HCT116 (cell line): ENCODE results near the gene TMEM132C. TPM values are rescaled to one million over a fixed set of nuclear protein-coding genes. Genes with fewer than 3 reads are reported as not detected.

ENCODE experiments used
- ATAC-seq: fragments of 200-7000 bp; cut with Tn5 transposase; 2 replicates; pipeline ENCODE4 v1.9.1; 2020; ENCODE audit warnings: mild to moderate bottlenecking, moderate library complexity
- BruUV-seq: library from RNA; stranded (reverse); fragments of 400-500 nt; replicated peaks from 2 replicates; lab custom pipeline; 2021; lab: Mats Ljungman, UMichigan
- CTCF ChIA-PET: fragments of 300-600 bp; sonication (Branson Sonifier 250); formaldehyde crosslinking; loops from one replicate; lab custom pipeline; 2021; ENCODE audit warnings: antibody characterized with exemption; lab: Charles Lee
- POLR2A ChIA-PET: fragments of 300-600, 350-600 bp; sonication (Branson Sonifier 250); formaldehyde crosslinking; loops from one replicate; lab custom pipeline; 2021; ENCODE audit warnings: antibody characterized with exemption; lab: Charles Lee
- RAD21 ChIA-PET, 2 experiments: fragments of 300-600 bp; sonication (Branson Sonifier 250); formaldehyde crosslinking; loops; one replicate each; lab custom pipeline; 2023; ENCODE audit warnings: low total read pairs in 2 of 2; ENCODE audit not compliant: uncharacterized antibody in 2 of 2, unreplicated experiment in 2 of 2, low non-redundant PET in 1 of 2; lab: Charles Lee
- DNase-seq: peaks from one replicate; pipeline ENCODE4 v3.0.0-alpha.2; 2010; ENCODE audit warnings: low read depth, low spot score
- H2AFZ ChIP-seq: fragments of 200-600 bp; shearing (Covaris generic), sonication (generic); 2 replicates; pipeline ENCODE4 v1.6.1; 2017; ENCODE audit warnings: low read depth, mixed run types, mixed read lengths, antibody characterized with exemption, low read length; ENCODE audit not compliant: poor library complexity, severe bottlenecking
- H3K27ac ChIP-seq: 2 replicates; pipeline ENCODE4 v1.5.1; 2012; ENCODE audit warnings: low read depth, low read length
- H3K27me3 ChIP-seq: fragments of 200-600 bp; sonication (generic); 2 replicates; pipeline ENCODE4 v1.6.1; 2016; ENCODE audit warnings: mixed run types, low read length, mixed read lengths; ENCODE audit not compliant: insufficient read depth
- H3K36me3 ChIP-seq, 2 experiments: fragments of 200-500 bp in 1 of 2; fragments of 200-600 bp in 1 of 2; sonication (Bioruptor generic) in 1 of 2; sonication (generic) in 1 of 2; 2 replicates each; pipeline versions ENCODE4 v1.5.1 to v1.6.1; 2014 to 2016; ENCODE audit warnings: low read length in 2 of 2, inconsistent platforms in 1 of 2, mixed read lengths in 1 of 2, mixed run types in 1 of 2; ENCODE audit not compliant: insufficient read depth in 2 of 2, control insufficient read depth in 1 of 2
- H3K4me1 ChIP-seq, 2 experiments: fragments of 200-600 bp in 1 of 2; sonication (generic) in 1 of 2; 2 replicates each; pipeline versions ENCODE4 v1.5.1 to v1.6.1; 2012 to 2017; ENCODE audit warnings: low read length in 2 of 2, inconsistent platforms in 1 of 2, mild to moderate bottlenecking in 1 of 2, mixed read lengths in 1 of 2, mixed run types in 1 of 2, moderate library complexity in 1 of 2; ENCODE audit not compliant: insufficient read depth in 2 of 2, control insufficient read depth in 1 of 2
- H3K4me2 ChIP-seq: fragments of 200-600 bp; sonication (generic); 2 replicates; pipeline ENCODE4 v1.6.1; 2017; ENCODE audit warnings: mixed run types, low read length, mixed read lengths
- H3K4me3 ChIP-seq, 2 experiments: fragments of 200-600 bp in 1 of 2; sonication (generic) in 1 of 2; replicated peaks in 1 of 2; 2 replicates each; pipeline ENCODE4 v1.5.1; 2011 to 2016; ENCODE audit warnings: low read length in 2 of 2, control low read depth in 1 of 2, low read depth in 1 of 2, mild to moderate bottlenecking in 1 of 2, mixed read lengths in 1 of 2, mixed run types in 1 of 2
- H3K79me2 ChIP-seq: fragments of 200-600 bp; sonication (generic); 2 replicates; pipeline ENCODE4 v1.6.1; 2017; ENCODE audit warnings: mild to moderate bottlenecking, mixed run types, low read length, moderate library complexity, mixed read lengths; ENCODE audit not compliant: insufficient read depth
- H3K9ac ChIP-seq: fragments of 200-600 bp; sonication (generic); 2 replicates; pipeline ENCODE4 v1.6.1; 2016; ENCODE audit warnings: low read length, mixed read lengths
- H3K9me2 ChIP-seq: fragments of 200-600 bp; sonication (generic), shearing (Covaris generic); 2 replicates; pipeline ENCODE4 v1.6.1; 2017; ENCODE audit warnings: mixed run types, mild to moderate bottlenecking, moderate library complexity; ENCODE audit not compliant: insufficient read depth
- H3K9me3 ChIP-seq, 2 experiments: fragments of 200-500 bp in 1 of 2; fragments of 200-600 bp in 1 of 2; sonication (Bioruptor generic) in 1 of 2; sonication (generic) in 1 of 2; 2 replicates each; pipeline ENCODE4 v1.6.1; 2014 to 2017; ENCODE audit warnings: low read length in 2 of 2, mixed read lengths in 2 of 2, inconsistent platforms in 1 of 2, low read depth in 1 of 2, mild to moderate bottlenecking in 1 of 2, mixed run types in 1 of 2, moderate library complexity in 1 of 2; ENCODE audit not compliant: control insufficient read depth in 1 of 2, insufficient read depth in 1 of 2
- H4K20me1 ChIP-seq: fragments of 200-600 bp; sonication (generic), shearing (Covaris generic); 2 replicates; pipeline ENCODE4 v1.6.1; 2017; ENCODE audit warnings: mixed run types, mild to moderate bottlenecking, moderate library complexity; ENCODE audit not compliant: insufficient read depth
- CTCF ChIP-seq, 3 experiments: fragments of 200-600 bp in 1 of 3; sonication (generic) in 1 of 3; IDR thresholded peaks in 2 of 3; conservative IDR thresholded peaks in 1 of 3; 2 replicates each; pipeline ENCODE4 v1.5.1; 2012 to 2017; ENCODE audit warnings: low read depth in 2 of 3, low read length in 2 of 3, antibody characterized with exemption in 1 of 3, borderline replicate concordance in 1 of 3, control low read depth in 1 of 3, mild to moderate bottlenecking in 1 of 3, mixed read lengths in 1 of 3, mixed run types in 1 of 3, moderate library complexity in 1 of 3; ENCODE audit not compliant: insufficient read depth in 1 of 3
- EGR1 ChIP-seq: IDR thresholded peaks from 2 replicates; pipeline ENCODE4 v1.6.1; 2012; ENCODE audit warnings: low read depth
- EZH2 ChIP-seq: fragments of 200-600 bp; sonication (generic); IDR thresholded peaks from 2 replicates; pipeline ENCODE4 v1.6.1; 2017; ENCODE audit warnings: antibody characterized with exemption, mixed run types
- EZH2phosphoT487 ChIP-seq: fragments of 200-600 bp; IDR thresholded peaks from 2 replicates; pipeline ENCODE4 v1.6.1; 2018; ENCODE audit warnings: antibody characterized with exemption, borderline replicate concordance
- POLR2A ChIP-seq: IDR thresholded peaks from 2 replicates; pipeline ENCODE4 v1.7.0; 2011; ENCODE audit warnings: borderline replicate concordance; ENCODE audit not compliant: insufficient read depth, insufficient read length; ENCODE audit errors: extremely low read depth
- YY1 ChIP-seq: IDR thresholded peaks from 2 replicates; pipeline ENCODE4 v1.6.1; 2011; ENCODE audit warnings: low read length, low read depth, moderate library complexity, mild to moderate bottlenecking; ENCODE audit not compliant: insufficient replicate concordance; ENCODE audit errors: extremely low read depth
- ZBTB33 ChIP-seq: IDR thresholded peaks from 2 replicates; pipeline ENCODE4 v1.6.1; 2011; ENCODE audit warnings: mild to moderate bottlenecking, low read length, moderate library complexity; ENCODE audit not compliant: insufficient replicate concordance; ENCODE audit errors: extremely low read depth
- ZFX ChIP-seq: fragments of 450-650 bp; IDR thresholded peaks from 2 replicates; pipeline ENCODE4 v1.6.1; 2017
- ZNF274 ChIP-seq: fragments of 200-500 bp; sonication (Bioruptor generic); IDR thresholded peaks from 2 replicates; pipeline ENCODE4 v1.6.1; 2014; ENCODE audit warnings: mild to moderate bottlenecking, low read depth, low read length, inconsistent platforms
- intact Hi-C: fragments of 100-400 bp; cut with micrococcal nuclease; formaldehyde crosslinking; loops from 2 replicates; pipeline ENCODE4 v1.10.0; 2022
- total RNA-seq: library from RNA; stranded (reverse); gene quantifications from one replicate; pipeline ENCODE4 v1.2.1, GENCODE V29; 2021; ENCODE audit not compliant: unreplicated experiment
- TF ChIP-seq, protein P1 (sequence below): IDR thresholded peaks from 2 replicates; pipeline ENCODE4 v1.6.1; 2012

The TMEM132C gene
- total RNA-seq, 1 experiment from 2014 or later, result not detected

GRCh38 chr12:128338386-128339125 lies 71.6 kb downstream of the TMEM132C start:
- ATAC-seq (no peak), DNase-seq (no peak)
- H3K27me3 ChIP-seq, result no peaks in the 10 kb centered on the region
- no peak overlapping the region for H3K4me2 ChIP-seq
- no peaks in the 10 kb centered on the region for H3K9me2 ChIP-seq
- H3K36me3 ChIP-seq, result no peaks in the 10 kb centered on the region
- no peaks in the 10 kb centered on the region for H3K4me1 ChIP-seq
- no TSS peak for BruUV-seq
- RAD21 ChIA-PET, result no interaction called here
- no peaks in the 10 kb centered on the region for H3K79me2 ChIP-seq
- no peak overlapping the region for H3K27ac ChIP-seq
- no peaks in the 10 kb centered on the region for H4K20me1 ChIP-seq
- CTCF ChIA-PET, result no interaction called here
- intact Hi-C loops, result no loop called here
- POLR2A ChIA-PET, result no interaction called here
- no peak overlapping the region for H2AFZ ChIP-seq
- no peak for TF ChIP-seq ZFX
- no peak for TF ChIP-seq ZNF274
- TF ChIP-seq EGR1, result no peak
- TF ChIP-seq CTCF (IDR thresholded peaks at IDR 0.05 in 2 of 3, conservative IDR thresholded peaks at IDR 0.05 in 1 of 3; ENCODE audit: borderline replicate concordance in 1 of 3, insufficient read depth in 1 of 3, low read depth in 2 of 3, low read length in 2 of 3), result no peak
- TF ChIP-seq ZBTB33, result no peak
- no peak for TF ChIP-seq EZH2
- TF ChIP-seq POLR2A, result no peak
- TF ChIP-seq YY1, result no peak
- TF ChIP-seq, protein P1, sequence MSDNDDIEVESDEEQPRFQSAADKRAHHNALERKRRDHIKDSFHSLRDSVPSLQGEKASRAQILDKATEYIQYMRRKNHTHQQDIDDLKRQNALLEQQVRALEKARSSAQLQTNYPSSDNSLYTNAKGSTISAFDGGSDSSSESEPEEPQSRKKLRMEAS, result no peak
- no peak for TF ChIP-seq EZH2phosphoT487
- H3K9ac ChIP-seq, result no peak overlapping the region
- H3K4me3 ChIP-seq, result no peak overlapping the region
- peaks cover 15% of the 10 kb centered on the region in 2 experiments; a peak in 3 of 4 replicates for H3K9me3 ChIP-seq
